SK-N-SH treated with all-trans-retinoic acid at 6 μM for 48 hours (cell line): ENCODE data around the gene ADD3.
A peak's percentile ranks its signal among the peaks of the same experiment; 100 is the strongest.

Source experiments
- ATAC-seq: fragments of 200-7000 bp; cut with Tn5 transposase; 3 replicates; pipeline ENCODE4 v1.9.1; 2020; ENCODE audit warnings: mild to moderate bottlenecking, moderate library complexity
- ARNTL ChIP-seq: fragments of 450-650 bp; formaldehyde crosslinking; IDR thresholded peaks from 2 replicates; pipeline ENCODE4 v1.5.0; 2020; ENCODE audit warnings: low read depth, mild to moderate bottlenecking, moderate library complexity, borderline replicate concordance
- BACH2 ChIP-seq: fragments of 250-450 bp; sonication (Bioruptor Pico); IDR thresholded peaks from 2 replicates; pipeline ENCODE4 v1.9.0; 2021; ENCODE audit warnings: mild to moderate bottlenecking, borderline replicate concordance
- CREB5 ChIP-seq: fragments of 250-450 bp; sonication (Bioruptor Pico); IDR thresholded peaks from 2 replicates; pipeline ENCODE4 v1.5.1; 2020; ENCODE audit warnings: low read depth, mild to moderate bottlenecking, moderate library complexity
- CSRNP3 ChIP-seq: fragments of 250-450 bp; sonication (Bioruptor Pico); IDR thresholded peaks from 2 replicates; pipeline ENCODE4 v1.5.1; 2021; ENCODE audit warnings: mild to moderate bottlenecking, moderate library complexity
- GLIS3 ChIP-seq: fragments of 250-450 bp; sonication (Bioruptor Pico); IDR thresholded peaks from 2 replicates; pipeline ENCODE4 v1.5.0; 2020; ENCODE audit warnings: mild to moderate bottlenecking, moderate library complexity
- ISL1 ChIP-seq: fragments of 250-450 bp; sonication (Bioruptor Pico); IDR thresholded peaks from 2 replicates; pipeline ENCODE4 v2.1.2; 2022; ENCODE audit warnings: mild to moderate bottlenecking, moderate library complexity
- OSR1 ChIP-seq: fragments of 250-450 bp; sonication (Bioruptor Pico); IDR thresholded peaks from 2 replicates; pipeline ENCODE4 v1.8.0; 2022; ENCODE audit warnings: moderate library complexity, mild to moderate bottlenecking, inconsistent platforms
- PATZ1 ChIP-seq: fragments of 250-450 bp; sonication (Bioruptor Pico); IDR thresholded peaks from 2 replicates; pipeline ENCODE4 v1.8.0; 2020; ENCODE audit warnings: mild to moderate bottlenecking, moderate library complexity, borderline replicate concordance
- POU6F1 ChIP-seq: fragments of 250-450 bp; sonication (Bioruptor Pico); IDR thresholded peaks from 2 replicates; pipeline ENCODE4 v1.8.0; 2021; ENCODE audit warnings: low read depth, mild to moderate bottlenecking, moderate library complexity, borderline replicate concordance
- PPARA ChIP-seq: fragments of 250-450 bp; sonication (Bioruptor Pico); IDR thresholded peaks from 2 replicates; pipeline ENCODE4 v1.5.0; 2020; ENCODE audit warnings: mild to moderate bottlenecking, borderline replicate concordance
- RARB ChIP-seq: fragments of 250-450 bp; sonication (Bioruptor Pico); IDR thresholded peaks from 2 replicates; pipeline ENCODE4 v1.8.0; 2021; ENCODE audit warnings: mild to moderate bottlenecking, moderate library complexity
- SNAI2 ChIP-seq: fragments of 250-450 bp; sonication (Bioruptor Pico); IDR thresholded peaks from 2 replicates; pipeline ENCODE4 v1.5.0; 2020; ENCODE audit warnings: mild to moderate bottlenecking, moderate library complexity
- TOX ChIP-seq: fragments of 250-450 bp; sonication (Bioruptor Pico); IDR thresholded peaks from 2 replicates; pipeline ENCODE4 v1.8.0; 2021; ENCODE audit warnings: mild to moderate bottlenecking, moderate library complexity, borderline replicate concordance
- TSHZ2 ChIP-seq: fragments of 250-450 bp; sonication (Bioruptor Pico); IDR thresholded peaks from 2 replicates; pipeline ENCODE4 v1.5.0; 2020; ENCODE audit warnings: mild to moderate bottlenecking, moderate library complexity
- ZC3H10 ChIP-seq: fragments of 250-450 bp; sonication (Bioruptor Pico); IDR thresholded peaks from 2 replicates; pipeline ENCODE4 v1.5.1; 2021; ENCODE audit warnings: mild to moderate bottlenecking, moderate library complexity
- ZFP3 ChIP-seq: fragments of 250-450 bp; sonication (Bioruptor Pico); IDR thresholded peaks from 2 replicates; pipeline ENCODE4 v1.5.0; 2020; ENCODE audit warnings: mild to moderate bottlenecking, moderate library complexity
- ZFP30 ChIP-seq: fragments of 450-650 bp; formaldehyde crosslinking; IDR thresholded peaks from 2 replicates; pipeline ENCODE4 v1.5.0; 2022; ENCODE audit warnings: mild to moderate bottlenecking, moderate library complexity
- ZNF565 ChIP-seq: fragments of 450-650 bp; formaldehyde crosslinking; conservative IDR thresholded peaks from 2 replicates; pipeline ENCODE4 v1.5.0; 2020; ENCODE audit warnings: low read depth, mild to moderate bottlenecking, moderate library complexity
- ZNF8 ChIP-seq: fragments of 450-650 bp; formaldehyde crosslinking; IDR thresholded peaks from 2 replicates; pipeline ENCODE4 v1.5.0; 2020; ENCODE audit warnings: mild to moderate bottlenecking, moderate library complexity

Gene ADD3

GRCh38 chr10:110078317-110078716, 70.5 kb downstream of the ADD3 start (continued):
- TF ChIP-seq CSRNP3 (CRISPR knock-in tag) (no peak), ZNF8 (CRISPR knock-in tag) (no peak)
- TF ChIP-seq, all 23 proteins: peak for 0

GRCh38 chr10:110081911-110082310, 74.1 kb downstream of the ADD3 start:
- ATAC-seq, result peak; percentile 31; the same call in 2 of the 3 replicates
- TF ChIP-seq PATZ1 (CRISPR knock-in tag) (no peak), ISL1 (CRISPR knock-in tag) (0 out of 2 replicates have a peak, but pooled peaks have one; percentile 6)

GRCh38 chr10:110083884-110084283, 76.1 kb downstream of the ADD3 start:
- peak; percentile 37; the same call in 2 of the 3 replicates for ATAC-seq

GRCh38 chr10:110087682-110088081, 79.9 kb downstream of the ADD3 start:
- TF ChIP-seq ISL1 (CRISPR knock-in tag), result no peak
- TF ChIP-seq ZFP3 (CRISPR knock-in tag), result no peak
- TF ChIP-seq CSRNP3 (CRISPR knock-in tag), result no peak
- TF ChIP-seq ZFP30 (CRISPR knock-in tag), result no peak
- no peak for TF ChIP-seq GLIS3 (CRISPR knock-in tag)
- TF ChIP-seq ARNTL (CRISPR knock-in tag), result no peak
- no peak for TF ChIP-seq POU6F1 (CRISPR knock-in tag)
- TF ChIP-seq ZC3H10 (CRISPR knock-in tag), result no peak
- TF ChIP-seq TSHZ2 (CRISPR knock-in tag), result no peak
- TF ChIP-seq OSR1 (CRISPR knock-in tag), result no peak
- TF ChIP-seq TOX (CRISPR knock-in tag), result no peak
- TF ChIP-seq, all 23 proteins: peak for 0
- no peak for ATAC-seq

More at GRCh38 chr10:110083884-110084283, 76.1 kb downstream of the ADD3 start:
- TF ChIP-seq SNAI2 (CRISPR knock-in tag) (no peak), BACH2 (no peak), TOX (CRISPR knock-in tag) (no peak), ZNF565 (CRISPR knock-in tag) (no peak), ARNTL (CRISPR knock-in tag) (no peak), OSR1 (CRISPR knock-in tag) (no peak), RARB (no peak), PPARA (no peak), ISL1 (CRISPR knock-in tag) (no peak), ZFP3 (CRISPR knock-in tag) (no peak), ZNF8 (CRISPR knock-in tag) (no peak), CREB5 (CRISPR knock-in tag) (no peak)
